ENCODE results near the gene GALNT1.

- TF ChIP-seq NFYB (CRISPR knock-in tag; conservative IDR thresholded peaks at IDR 0.05; ENCODE audit: low read depth) (no peak), ZNF512 (CRISPR knock-in tag; IDR thresholded peaks at IDR 0.05; ENCODE audit: borderline replicate concordance) (no peak), CREM (CRISPR knock-in tag; IDR thresholded peaks at IDR 0.05) (no peak), CTCF (IDR thresholded peaks at IDR 0.05) (no peak), NR3C1 (CRISPR knock-in tag; conservative IDR thresholded peaks at IDR 0.05; ENCODE audit: low read depth) (no peak), NR1H2 (CRISPR knock-in tag; IDR thresholded peaks at IDR 0.05) (no peak), USF2 (CRISPR knock-in tag; IDR thresholded peaks at IDR 0.05) (no peak), ARID4B (CRISPR knock-in tag; IDR thresholded peaks at IDR 0.05; ENCODE audit: borderline replicate concordance) (no peak), PREB (CRISPR knock-in tag; IDR thresholded peaks at IDR 0.05; ENCODE audit: borderline replicate concordance) (no peak), E2F4 (CRISPR knock-in tag; IDR thresholded peaks at IDR 0.05; ENCODE audit: borderline replicate concordance, low read depth) (no peak), ZNF425 (CRISPR knock-in tag; conservative IDR thresholded peaks at IDR 0.05) (no peak)
Observed at GRCh38 chr18:35535297-35535696, 46.2 kb upstream of the GALNT1 start.

Data from WTC11 (cell line).